Lung microvascular endothelial cell (primary cell): ENCODE results near the gene TLNRD1. TPM values are rescaled to one million over a fixed set of nuclear protein-coding genes. Genes with fewer than 3 reads are reported as not detected.

ENCODE experiments used
- DNase-seq, 2 donors: peaks; one replicate each; pipeline versions ENCODE4 v3.0.0 to v3.0.0-alpha.2; 2010; ENCODE audit warnings: low read depth in 2 of 2
- total RNA-seq: library from RNA; depleted of rRNA; stranded (reverse); fragments of >200 nt; gene quantifications from 2 replicates; pipeline ENCODE4 v1.2.1, GENCODE V29; 2014

The TLNRD1 gene
- total RNA-seq, 1 donor from 2014 or later, result 9.9 TPM

DNA sequence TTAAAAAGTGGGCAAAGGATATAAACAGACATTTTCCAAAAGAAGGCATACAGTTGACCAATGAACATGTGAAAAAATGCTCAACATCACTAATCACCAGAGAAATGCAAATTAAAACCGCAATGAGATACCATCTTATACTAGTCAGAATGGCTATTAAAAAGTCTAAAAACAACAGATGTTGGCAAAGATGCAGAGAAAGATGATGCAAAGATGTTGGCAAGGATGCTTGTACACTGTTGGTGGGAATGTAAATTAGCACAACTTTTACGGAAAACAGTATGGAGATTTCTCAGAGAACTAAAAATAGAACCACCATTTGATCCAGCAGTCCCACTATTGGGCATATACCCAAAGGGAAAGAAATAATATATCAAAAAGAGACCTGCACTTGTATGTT lies 53.5 kb downstream of the TLNRD1 start:
- no peak for DNase-seq

Other genes starting within 250 kb of the TLNRD1 start
- under 0.01 and 0.22 TPM in 2 replicates for gene CEMIP, start 221.6 kb upstream of the TLNRD1 start, total RNA-seq
- 11.6 and 13.3 TPM in 2 replicates for gene MESD, start 11.1 kb upstream of the TLNRD1 start, total RNA-seq
- gene CFAP161, start 133.3 kb downstream of the TLNRD1 start, total RNA-seq, result 0.20 and 0.44 TPM in 2 replicates
- gene IL16, start 196.0 kb downstream of the TLNRD1 start, total RNA-seq, result 0.99 and 1.5 TPM in 2 replicates